Neural cell (in vitro differentiated cells): ENCODE results near the gene SUGCT. TPM values are rescaled to one million over a fixed set of nuclear protein-coding genes. Genes with fewer than 3 reads are reported as not detected.

Experiments
- H2AFZ ChIP-seq: fragments of 200-600, 300-800 bp; sonication (generic), shearing (Covaris generic); 2 replicates; pipeline ENCODE4 v1.6.0; 2014; ENCODE audit warnings: low read depth, mild to moderate bottlenecking, antibody characterized with exemption, low read length, moderate library complexity
- H3F3A ChIP-seq: fragments of 200-600 bp; shearing (Covaris generic); 2 replicates; pipeline ENCODE4 v1.6.1; 2016; ENCODE audit warnings: mild to moderate bottlenecking, moderate library complexity, mixed read lengths, antibody characterized with exemption, low read length; ENCODE audit not compliant: insufficient read depth, poor library complexity, severe bottlenecking
- H3K27ac ChIP-seq: fragments of 200-600, 300-800 bp; sonication (generic), shearing (Covaris generic); 2 replicates; pipeline ENCODE4 v1.5.1; 2014; ENCODE audit warnings: mild to moderate bottlenecking, low read length, moderate library complexity
- H3K27me3 ChIP-seq: fragments of 300-800, 200-600 bp; sonication (generic), shearing (Covaris generic); 2 replicates; pipeline ENCODE4 v1.6.0; 2014; ENCODE audit warnings: mild to moderate bottlenecking, low read depth, low read length, moderate library complexity; ENCODE audit not compliant: insufficient read depth
- H3K36me3 ChIP-seq: fragments of 300-800, 200-600 bp; sonication (generic), shearing (Covaris generic); 2 replicates; pipeline ENCODE4 v1.5.1; 2014; ENCODE audit warnings: mild to moderate bottlenecking, antibody characterized with exemption, low read length, moderate library complexity; ENCODE audit not compliant: insufficient read depth
- H3K4me2 ChIP-seq: fragments of 300-800, 200-600 bp; sonication (generic), shearing (Covaris generic); 2 replicates; pipeline ENCODE4 v1.6.0; 2014; ENCODE audit warnings: mild to moderate bottlenecking, low read length
- H3K4me3 ChIP-seq: fragments of 300-800, 200-600 bp; sonication (generic), shearing (Covaris generic); 2 replicates; pipeline ENCODE4 v1.5.1; 2014; ENCODE audit warnings: mild to moderate bottlenecking, low read length, moderate library complexity
- H3K79me2 ChIP-seq: fragments of 200-600 bp; shearing (Covaris generic); replicated peaks from 2 replicates; pipeline ENCODE4 v1.6.0; 2014; ENCODE audit warnings: mild to moderate bottlenecking, low read length, moderate library complexity; ENCODE audit not compliant: insufficient read depth
- H3K9ac ChIP-seq: fragments of 300-800, 200-600 bp; sonication (generic), shearing (Covaris generic); 2 replicates; pipeline ENCODE4 v1.6.1; 2016; ENCODE audit warnings: mild to moderate bottlenecking, low read length, mixed read lengths
- H3K9me2 ChIP-seq: fragments of 200-600 bp; shearing (Covaris generic); 2 replicates; pipeline ENCODE4 v1.6.1; 2016; ENCODE audit warnings: mild to moderate bottlenecking, low read length, mixed read lengths; ENCODE audit not compliant: insufficient read depth
- H3K9me3 ChIP-seq: fragments of 200-600, 300-800 bp; sonication (generic), shearing (Covaris generic); 2 replicates; pipeline ENCODE4 v1.6.1; 2016; ENCODE audit warnings: mild to moderate bottlenecking, mixed run types, low read length, moderate library complexity, mixed read lengths
- H4K20me1 ChIP-seq: fragments of 200-600 bp; shearing (Covaris generic); 2 replicates; pipeline ENCODE4 v1.6.1; 2016; ENCODE audit warnings: mild to moderate bottlenecking, mixed run types; ENCODE audit not compliant: insufficient read depth
- CTCF ChIP-seq: fragments of 450-650 bp; IDR thresholded peaks from 2 replicates; pipeline ENCODE4 v1.5.1; 2014; ENCODE audit warnings: antibody characterized with exemption, mild to moderate bottlenecking, moderate library complexity; ENCODE audit not compliant: poor library complexity, severe bottlenecking
- EP300 ChIP-seq: fragments of 450-650 bp; conservative IDR thresholded peaks from 2 replicates; pipeline ENCODE4 v1.6.1; 2014; ENCODE audit warnings: antibody characterized with exemption, mild to moderate bottlenecking, moderate library complexity; ENCODE audit not compliant: poor library complexity, severe bottlenecking
- EZH2 ChIP-seq: fragments of 200-600, 300-800 bp; shearing (Covaris generic), sonication (generic); IDR thresholded peaks from 2 replicates; pipeline ENCODE4 v1.6.1; 2014; ENCODE audit warnings: antibody characterized with exemption, low read length, borderline replicate concordance, mild to moderate bottlenecking; ENCODE audit not compliant: insufficient read depth, poor library complexity, severe bottlenecking
- MXI1 ChIP-seq: fragments of 450-650 bp; conservative IDR thresholded peaks from 2 replicates; pipeline ENCODE4 v1.6.1; 2014; ENCODE audit warnings: antibody characterized with exemption, mild to moderate bottlenecking; ENCODE audit not compliant: poor library complexity, severe bottlenecking
- POLR2AphosphoS5 ChIP-seq: IDR thresholded peaks from 2 replicates; pipeline ENCODE4 v1.6.1; 2012
- RAD21 ChIP-seq: fragments of 450-650 bp; conservative IDR thresholded peaks from 2 replicates; pipeline ENCODE4 v1.6.1; 2014; ENCODE audit warnings: antibody characterized with exemption, mild to moderate bottlenecking, moderate library complexity
- REST ChIP-seq: IDR thresholded peaks from 2 replicates; pipeline ENCODE4 v1.6.1; 2012; ENCODE audit warnings: borderline replicate concordance
- SMC3 ChIP-seq: fragments of 450-650 bp; conservative IDR thresholded peaks from 2 replicates; pipeline ENCODE4 v1.6.1; 2014; ENCODE audit warnings: antibody characterized with exemption, mild to moderate bottlenecking, moderate library complexity; ENCODE audit not compliant: poor library complexity
- TAF1 ChIP-seq: IDR thresholded peaks from 2 replicates; pipeline ENCODE4 v1.6.1; 2012; ENCODE audit warnings: low read depth
- polyA plus RNA-seq: library from polyadenylated mRNA; depleted of rRNA; stranded (reverse); fragments of >200 nt; gene quantifications from 2 replicates; pipeline ENCODE4 v1.2.3, GENCODE V29; 2014

SUGCT gene
- polyA plus RNA-seq, 1 donor from 2014 or later = not detected

GRCh38 chr7:40331915-40332314 is 197.1 kb downstream of the SUGCT start:
- Histone ChIP-seq H3K4me2 (no peak overlapping the region), H3K27ac (no peak overlapping the region), H3K4me3 (no peak overlapping the region), H3F3A (no peaks in the 10 kb centered on the region), H3K9me3 (no peaks in the 10 kb centered on the region), H3K27me3 (no peaks in the 10 kb centered on the region), H3K36me3 (no peaks in the 10 kb centered on the region), H2AFZ (no peak overlapping the region), H4K20me1 (no peaks in the 10 kb centered on the region), H3K9me2 (no peaks in the 10 kb centered on the region), H3K79me2 (no peaks in the 10 kb centered on the region), H3K9ac (no peak overlapping the region)
- TF ChIP-seq EZH2 (no peak), EP300 (no peak), RAD21 (no peak)

- H2AFZ ChIP-seq = no peak overlapping the region
These were observed 197.7 kb downstream of the SUGCT start for GRCh38 chr7:40332516-40332915.

GRCh38 chr7:40341836-40342235 is 207.0 kb downstream of the SUGCT start:
- Histone ChIP-seq H2AFZ (no peak overlapping the region), H3K27me3 (no peaks in the 10 kb centered on the region), H4K20me1 (no peaks in the 10 kb centered on the region), H3K9ac (no peak overlapping the region), H3K36me3 (no peaks in the 10 kb centered on the region), H3K4me3 (no peak overlapping the region), H3K79me2 (no peaks in the 10 kb centered on the region), H3K9me3 (no peaks in the 10 kb centered on the region), H3F3A (no peaks in the 10 kb centered on the region), H3K9me2 (no peaks in the 10 kb centered on the region), H3K27ac (no peak overlapping the region), H3K4me2 (no peak overlapping the region)
- TF ChIP-seq RAD21 = no peak
- no peak for TF ChIP-seq REST
- no peak for TF ChIP-seq POLR2AphosphoS5
- no peak for TF ChIP-seq CTCF
- no peak for TF ChIP-seq MXI1
- TF ChIP-seq EP300 = no peak
- no peak for TF ChIP-seq SMC3
- TF ChIP-seq TAF1 = no peak
- TF ChIP-seq EZH2 = no peak

More at GRCh38 chr7:40332516-40332915, 197.7 kb downstream of the SUGCT start:
- no peaks in the 10 kb centered on the region for H3K27me3 ChIP-seq
- H3K9me2 ChIP-seq = no peaks in the 10 kb centered on the region
- no peak overlapping the region for H3K9ac ChIP-seq
- H3K4me3 ChIP-seq = no peak overlapping the region
- no peaks in the 10 kb centered on the region for H3K9me3 ChIP-seq
- no peak overlapping the region for H3K27ac ChIP-seq
- H3K79me2 ChIP-seq = no peaks in the 10 kb centered on the region
- no peaks in the 10 kb centered on the region for H3F3A ChIP-seq
- no peaks in the 10 kb centered on the region for H4K20me1 ChIP-seq
- H3K4me2 ChIP-seq = no peak overlapping the region
- H3K36me3 ChIP-seq = no peaks in the 10 kb centered on the region
- no peak for TF ChIP-seq CTCF
